ENCODE data around the gene CDC20.
"Not testable (repeated sequence)": the region's sequence is repeated elsewhere in the genome, so short reads cannot be mapped to it uniquely, and the experiment has no call there.

GRCh38 chr1:43400441-43400840 is 41.7 kb downstream of the CDC20 start:
- TF ChIP-seq POLR2AphosphoS5 (IDR thresholded peaks at IDR 0.05; ENCODE audit: borderline replicate concordance, low read depth, low read length); EZH2 (IDR thresholded peaks at IDR 0.05); FOXP2 (optimal IDR thresholded peaks at IDR 0.05; ENCODE audit: control extremely low read depth, extremely low read length, insufficient read depth): not testable (repeated sequence)
